NB4 (cell line): ENCODE results near the gene MICAL2.

Experiments
- DNase-seq: peaks from one replicate; pipeline ENCODE4 v3.0.0; 2010; ENCODE audit warnings: low read depth
- H3K4me3 ChIP-seq: one replicate; pipeline ENCODE4 v1.5.1; 2011; ENCODE audit warnings: mild to moderate bottlenecking, low read depth, low read length, moderate library complexity
- MYC ChIP-seq: IDR thresholded peaks from 2 replicates; pipeline ENCODE4 v1.6.1; 2011; ENCODE audit warnings: low read depth, low read length
- POLR2A ChIP-seq: IDR thresholded peaks from 2 replicates; pipeline ENCODE4 v1.6.1; 2011; ENCODE audit warnings: mild to moderate bottlenecking; ENCODE audit not compliant: insufficient read length; ENCODE audit errors: extremely low read depth
- TF ChIP-seq, protein P1 (sequence below): IDR thresholded peaks from one replicate; pipeline ENCODE4 v1.5.1; 2012; ENCODE audit warnings: low read depth, low read length
- TF ChIP-seq, protein P2 (sequence below): IDR thresholded peaks from 2 replicates; pipeline ENCODE4 v1.6.1; 2011; ENCODE audit warnings: low read depth, low read length

MICAL2 gene

DNA sequence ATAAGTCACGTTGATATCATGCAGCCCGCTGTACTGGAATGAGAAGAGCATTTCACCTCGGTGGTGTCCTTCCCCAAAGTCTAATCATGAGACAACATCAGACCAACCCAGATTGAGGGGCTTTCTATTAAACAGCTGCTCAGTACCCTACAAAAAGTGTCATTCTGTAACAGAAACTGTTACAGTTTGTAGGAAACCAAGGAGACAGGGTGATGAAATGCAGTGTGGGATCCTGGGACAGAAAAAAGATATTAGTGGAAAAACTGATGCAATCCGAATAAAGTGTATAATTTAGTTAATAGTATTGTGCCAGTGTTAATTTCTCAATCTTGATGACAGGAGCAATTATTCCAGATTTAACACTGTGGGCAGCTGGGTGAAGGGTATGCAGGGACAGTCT lies 128.0 kb downstream of the MICAL2 start:
- no peak for DNase-seq
- no peak for TF ChIP-seq MYC
- TF ChIP-seq POLR2A, result no peak
- TF ChIP-seq, protein P1, sequence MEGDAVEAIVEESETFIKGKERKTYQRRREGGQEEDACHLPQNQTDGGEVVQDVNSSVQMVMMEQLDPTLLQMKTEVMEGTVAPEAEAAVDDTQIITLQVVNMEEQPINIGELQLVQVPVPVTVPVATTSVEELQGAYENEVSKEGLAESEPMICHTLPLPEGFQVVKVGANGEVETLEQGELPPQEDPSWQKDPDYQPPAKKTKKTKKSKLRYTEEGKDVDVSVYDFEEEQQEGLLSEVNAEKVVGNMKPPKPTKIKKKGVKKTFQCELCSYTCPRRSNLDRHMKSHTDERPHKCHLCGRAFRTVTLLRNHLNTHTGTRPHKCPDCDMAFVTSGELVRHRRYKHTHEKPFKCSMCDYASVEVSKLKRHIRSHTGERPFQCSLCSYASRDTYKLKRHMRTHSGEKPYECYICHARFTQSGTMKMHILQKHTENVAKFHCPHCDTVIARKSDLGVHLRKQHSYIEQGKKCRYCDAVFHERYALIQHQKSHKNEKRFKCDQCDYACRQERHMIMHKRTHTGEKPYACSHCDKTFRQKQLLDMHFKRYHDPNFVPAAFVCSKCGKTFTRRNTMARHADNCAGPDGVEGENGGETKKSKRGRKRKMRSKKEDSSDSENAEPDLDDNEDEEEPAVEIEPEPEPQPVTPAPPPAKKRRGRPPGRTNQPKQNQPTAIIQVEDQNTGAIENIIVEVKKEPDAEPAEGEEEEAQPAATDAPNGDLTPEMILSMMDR, result no peak
- TF ChIP-seq, protein P2, sequence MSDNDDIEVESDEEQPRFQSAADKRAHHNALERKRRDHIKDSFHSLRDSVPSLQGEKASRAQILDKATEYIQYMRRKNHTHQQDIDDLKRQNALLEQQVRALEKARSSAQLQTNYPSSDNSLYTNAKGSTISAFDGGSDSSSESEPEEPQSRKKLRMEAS, result no peak
- H3K4me3 ChIP-seq, result no peak overlapping the region

DNA sequence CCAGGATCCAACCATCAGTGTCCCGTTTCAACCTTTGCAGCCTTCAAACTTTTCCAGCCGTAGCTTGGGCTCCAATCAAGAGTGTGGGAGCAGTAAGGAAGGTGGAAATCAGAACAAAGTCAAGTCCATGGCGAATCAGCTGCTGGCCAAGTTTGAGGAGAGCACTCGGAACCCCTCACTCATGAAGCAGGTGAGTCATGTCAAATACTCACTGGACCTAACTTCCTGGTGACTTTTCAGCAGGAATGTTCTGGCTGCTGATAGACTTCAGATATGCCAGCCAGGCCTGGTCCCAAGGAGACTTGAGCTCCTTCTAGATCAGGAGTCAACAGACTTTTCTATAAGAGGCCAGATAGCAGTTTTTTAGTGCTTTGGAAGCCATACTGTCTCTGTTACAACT lies 129.0 kb downstream of the MICAL2 start:
- no peak for TF ChIP-seq POLR2A
- H3K4me3 ChIP-seq, result no peak overlapping the region
- DNase-seq, result no peak

DNA sequence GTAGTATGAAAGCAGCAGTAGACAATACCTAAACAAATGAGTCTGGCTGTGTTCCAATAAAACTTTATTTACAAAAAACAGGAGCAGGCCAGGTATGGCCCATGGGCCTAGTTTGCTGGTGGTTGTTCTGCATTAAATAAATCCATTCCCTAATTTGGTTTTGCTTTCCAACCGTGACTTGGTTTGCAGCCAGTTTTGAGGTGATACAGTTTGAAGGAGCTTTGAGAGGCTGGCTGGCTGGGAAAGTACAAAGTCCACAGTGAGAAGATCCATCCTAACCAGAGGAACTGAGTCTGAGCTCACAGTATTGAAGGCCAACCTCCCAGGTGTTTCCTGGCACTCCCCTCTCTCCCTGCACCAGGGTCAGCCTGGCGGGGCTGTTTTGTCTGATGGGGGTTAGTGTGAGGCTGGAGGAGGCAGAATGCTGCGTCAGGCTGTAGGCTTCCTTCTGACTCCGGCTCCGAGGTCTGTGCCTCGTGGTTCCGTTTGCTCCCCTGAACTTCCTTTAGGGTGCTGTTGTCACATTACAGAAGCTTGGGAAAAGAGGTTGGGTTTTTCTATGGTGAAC lies 129.5 kb downstream of the MICAL2 start:
- no peak for DNase-seq
- no peak overlapping the region for H3K4me3 ChIP-seq
- TF ChIP-seq, protein P2, result no peak

DNA sequence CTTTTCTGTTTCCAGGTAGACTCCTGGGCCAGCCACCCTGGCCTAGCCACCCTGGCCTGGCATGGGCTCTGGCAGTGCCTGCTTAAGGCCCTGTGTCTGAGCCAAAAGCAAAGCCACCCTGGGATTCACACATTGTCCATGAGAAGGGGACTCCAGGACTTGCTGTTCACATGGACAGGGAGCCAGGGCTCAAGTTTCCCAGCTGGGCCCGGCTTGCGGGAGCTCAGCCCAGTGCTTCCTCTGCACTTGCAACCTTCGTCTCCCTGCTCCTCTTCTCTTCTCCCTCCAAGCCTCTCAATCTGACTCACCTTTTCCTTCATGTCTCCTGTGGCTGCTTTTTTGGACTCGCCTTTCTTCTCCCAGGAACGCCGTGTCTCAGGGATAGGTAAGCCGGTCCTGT lies 130.3 kb downstream of the MICAL2 start:
- no peak for DNase-seq
- TF ChIP-seq MYC (no peak), POLR2A (no peak)
- TF ChIP-seq, protein P2, result no peak
- TF ChIP-seq, protein P1, result no peak

DNA sequence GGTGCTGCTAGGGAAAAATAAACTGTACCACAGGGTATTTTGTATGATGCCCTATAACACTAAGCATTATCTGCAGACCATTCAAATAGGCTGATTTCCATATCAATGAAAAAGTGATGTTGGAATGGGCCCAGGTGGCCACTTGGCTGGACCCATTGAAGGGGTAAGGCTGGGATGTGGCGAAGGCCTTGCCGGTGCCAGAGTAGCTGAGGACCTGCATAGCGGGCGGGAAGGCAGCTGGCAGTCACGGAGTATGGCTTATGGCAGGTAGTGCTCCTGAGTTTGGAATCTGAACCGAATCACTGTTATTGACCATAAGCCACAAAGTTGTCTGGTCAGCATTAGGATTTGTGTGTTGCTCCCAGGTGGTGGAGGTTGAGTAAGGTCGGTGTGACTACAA lies 131.0 kb downstream of the MICAL2 start:
- TF ChIP-seq POLR2A, result no peak
- TF ChIP-seq, protein P2, result no peak
- TF ChIP-seq MYC, result no peak
- TF ChIP-seq, protein P1, result no peak
- no peak for DNase-seq

More for the DNA sequence above, 130.3 kb downstream of the MICAL2 start:
- H3K4me3 ChIP-seq, result no peak overlapping the region

DNA sequence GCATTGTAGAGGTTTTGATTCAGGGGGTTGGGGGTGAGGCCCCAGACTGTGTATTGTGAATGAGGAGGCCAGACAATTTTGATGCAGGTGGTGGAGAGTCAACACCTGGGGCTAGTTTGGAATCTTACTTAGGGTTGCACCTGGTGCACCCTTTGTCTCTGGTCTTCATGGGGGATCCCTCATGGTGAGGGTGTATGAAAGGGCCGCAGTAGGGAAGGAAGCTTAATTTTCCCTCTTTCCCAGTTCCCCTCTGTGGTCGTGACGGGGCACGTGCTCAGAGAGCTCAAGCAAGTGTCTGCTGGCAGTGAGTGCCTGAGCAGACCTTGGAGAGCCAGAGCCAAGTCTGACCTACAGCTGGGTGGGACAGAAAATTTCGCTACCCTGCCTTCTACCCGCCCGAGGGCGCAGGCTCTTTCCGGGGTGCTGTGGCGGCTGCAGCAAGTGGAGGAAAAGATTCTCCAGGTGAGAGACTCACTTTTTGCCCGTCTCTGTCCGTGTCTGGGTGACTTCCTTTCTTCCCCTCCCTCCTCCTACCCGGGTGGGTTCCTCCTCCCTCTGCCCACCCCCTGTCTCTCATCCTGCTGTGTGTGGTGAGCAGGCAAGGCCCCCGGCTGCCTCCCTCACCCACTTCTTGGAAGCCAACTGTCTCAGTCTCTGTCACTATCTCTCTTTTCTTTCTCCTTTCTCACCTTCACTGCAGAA lies 131.7 kb downstream of the MICAL2 start:
- no peak overlapping the region for H3K4me3 ChIP-seq
- TF ChIP-seq MYC, result no peak
- TF ChIP-seq, protein P2, result no peak
- no peak for TF ChIP-seq POLR2A
- TF ChIP-seq, protein P1, result no peak
- DNase-seq, result no peak

More for the DNA sequence above, 131.0 kb downstream of the MICAL2 start:
- H3K4me3 ChIP-seq, result no peak overlapping the region
